Stomach smooth muscle (tissue), 2 donors: Measurements from ENCODE around the gene ADAMTS2.
A peak's percentile ranks its signal among the peaks of the same experiment; 100 is the strongest.

Experiments
- H3K27ac ChIP-seq: one replicate; pipeline ENCODE4 v1.7.0; 2013; ENCODE audit warnings: mild to moderate bottlenecking, low read length, inconsistent platforms
- H3K27me3 ChIP-seq, 2 donors: one replicate each; pipeline ENCODE4 v1.7.0; 2013; ENCODE audit warnings: low read length in 2 of 2; ENCODE audit not compliant: insufficient read depth in 2 of 2, control insufficient read depth in 1 of 2
- H3K36me3 ChIP-seq, 2 donors: one replicate each; pipeline ENCODE4 v1.7.0; 2013; ENCODE audit warnings: low read length in 2 of 2; ENCODE audit not compliant: control insufficient read depth in 2 of 2, insufficient read depth in 2 of 2
- H3K4me1 ChIP-seq: one replicate; pipeline ENCODE4 v1.7.0; 2013; ENCODE audit warnings: low read length; ENCODE audit not compliant: control insufficient read depth, insufficient read depth
- H3K4me3 ChIP-seq, 2 donors: one replicate each; pipeline ENCODE4 v1.7.0; 2013; ENCODE audit warnings: low read length in 2 of 2
- H3K9ac ChIP-seq, 2 donors: one replicate each; pipeline ENCODE4 v1.7.0; 2013; ENCODE audit warnings: low read length in 2 of 2, mild to moderate bottlenecking in 1 of 2
- H3K9me3 ChIP-seq, 2 donors: one replicate each; pipeline ENCODE4 v1.7.0; 2013; ENCODE audit warnings: low read length in 2 of 2; ENCODE audit not compliant: control insufficient read depth in 2 of 2
- donor health status: healthy.
- donor health status: Pancreatic carcinoma.

The ADAMTS2 gene

DNA sequence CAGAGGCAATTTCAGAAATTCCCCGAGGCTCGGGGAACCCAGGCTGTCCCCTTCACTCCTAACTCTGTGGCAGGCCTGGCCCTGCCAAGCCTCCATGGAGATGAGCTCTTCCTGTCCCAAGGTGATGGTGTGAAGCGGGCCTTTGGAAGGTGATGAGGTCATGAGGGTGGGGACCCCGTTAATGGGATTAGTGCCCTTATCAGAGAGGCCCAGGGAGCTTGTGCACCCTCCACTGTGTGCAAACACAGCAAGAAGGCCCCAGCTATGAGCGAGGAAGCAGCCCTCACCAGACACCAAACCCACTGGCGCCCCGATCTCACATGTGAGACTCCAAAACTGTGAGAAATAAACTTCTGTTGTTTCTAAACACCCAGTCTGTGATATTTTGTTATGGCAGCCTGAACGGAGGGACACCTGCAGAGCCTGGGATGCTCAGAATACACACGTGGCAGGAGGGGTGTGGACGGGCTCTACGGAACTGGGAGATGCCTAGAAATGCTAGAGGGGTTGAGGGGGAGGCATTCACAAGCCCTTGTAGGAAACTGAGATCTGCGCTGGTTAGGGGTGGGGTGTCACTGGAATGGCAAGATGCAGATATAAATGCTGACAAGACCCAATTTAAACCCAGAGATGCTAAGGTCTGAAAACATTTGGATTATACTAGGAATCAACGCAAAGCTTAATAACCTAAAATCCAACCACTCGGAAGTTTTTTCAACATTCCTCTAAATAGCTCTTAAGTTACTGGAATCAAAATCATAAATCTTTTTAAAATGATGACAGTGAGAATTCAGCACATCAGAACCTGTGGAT lies 46.9 kb downstream of the ADAMTS2 start:
- H3K36me3 ChIP-seq, result no peaks in the 10 kb centered on the region
- no peak overlapping the region for H3K27ac ChIP-seq
- H3K4me1 ChIP-seq, result peaks cover 16% of the 10 kb centered on the region
- H3K4me3 ChIP-seq, result no peak overlapping the region
- no peaks in the 10 kb centered on the region for H3K27me3 ChIP-seq
- H3K9ac ChIP-seq, result no peak overlapping the region
- H3K9me3 ChIP-seq, result no peaks in the 10 kb centered on the region

DNA sequence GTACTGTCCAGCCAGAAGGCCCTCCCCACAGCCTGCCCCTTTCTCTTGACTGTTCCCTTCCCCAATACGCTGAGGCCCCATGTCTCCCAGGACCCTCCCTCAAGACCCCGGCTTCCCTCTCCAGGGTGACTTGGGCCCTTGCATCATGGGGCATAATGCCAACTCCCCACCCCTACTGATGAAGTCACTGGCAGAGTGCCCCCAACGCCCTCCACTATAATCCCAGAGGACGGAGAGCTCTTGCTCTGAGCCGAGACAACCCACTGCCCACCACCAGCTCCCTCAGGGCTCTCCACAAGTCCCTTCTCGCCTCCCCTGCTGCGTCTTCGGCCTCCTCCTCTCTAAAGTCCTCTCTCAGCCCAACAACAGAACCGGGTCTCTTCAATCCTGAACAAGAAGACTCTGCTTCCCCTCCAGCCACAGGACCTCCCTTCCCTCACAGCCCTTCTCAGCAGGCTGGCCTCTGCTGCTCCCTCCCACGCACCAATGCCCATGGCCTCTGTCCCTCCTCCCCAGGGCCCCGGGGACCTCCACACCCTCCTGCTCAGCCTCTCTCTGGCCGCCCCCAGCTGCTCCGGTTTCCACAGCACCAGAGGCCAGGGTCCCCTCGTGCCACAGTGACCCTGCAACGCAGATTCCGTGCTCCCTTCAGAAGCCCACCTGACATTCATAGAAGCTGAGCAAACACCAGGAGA lies 47.6 kb downstream of the ADAMTS2 start:
- Histone ChIP-seq H3K4me3 (no peak overlapping the region), H3K9ac (no peak overlapping the region)

DNA sequence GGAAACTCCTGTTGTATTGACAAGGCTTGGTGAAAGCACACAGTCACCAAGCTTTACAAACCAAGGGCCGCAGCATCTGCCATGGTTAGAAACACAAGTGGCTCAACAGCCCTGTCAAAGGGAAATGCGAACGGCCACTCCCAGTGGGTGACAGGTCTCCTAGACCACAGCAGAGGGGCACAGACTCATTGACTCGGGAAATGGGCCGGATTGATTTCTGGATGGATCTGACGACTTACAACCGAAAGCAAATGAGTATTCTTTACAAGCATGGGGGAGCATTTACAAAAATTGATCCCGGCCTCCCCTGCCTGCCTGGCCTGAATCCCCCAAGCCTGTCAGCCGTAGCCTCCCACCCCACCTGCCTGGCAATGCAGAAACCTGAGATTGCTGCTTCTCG lies 48.2 kb downstream of the ADAMTS2 start:
- H3K9ac ChIP-seq, result no peak overlapping the region
- H3K27ac ChIP-seq, result no peak overlapping the region
- peaks cover 16% of the 10 kb centered on the region for H3K4me1 ChIP-seq
- no peaks in the 10 kb centered on the region for H3K36me3 ChIP-seq
- no peaks in the 10 kb centered on the region for H3K27me3 ChIP-seq
- no peak overlapping the region for H3K4me3 ChIP-seq
- H3K9me3 ChIP-seq, result no peaks in the 10 kb centered on the region

More for the DNA sequence above, 47.6 kb downstream of the ADAMTS2 start:
- H3K9me3 ChIP-seq, result no peaks in the 10 kb centered on the region
- H3K36me3 ChIP-seq, result no peaks in the 10 kb centered on the region
- no peak overlapping the region for H3K27ac ChIP-seq
- peaks cover 16% of the 10 kb centered on the region for H3K4me1 ChIP-seq
- H3K27me3 ChIP-seq, result no peaks in the 10 kb centered on the region

DNA sequence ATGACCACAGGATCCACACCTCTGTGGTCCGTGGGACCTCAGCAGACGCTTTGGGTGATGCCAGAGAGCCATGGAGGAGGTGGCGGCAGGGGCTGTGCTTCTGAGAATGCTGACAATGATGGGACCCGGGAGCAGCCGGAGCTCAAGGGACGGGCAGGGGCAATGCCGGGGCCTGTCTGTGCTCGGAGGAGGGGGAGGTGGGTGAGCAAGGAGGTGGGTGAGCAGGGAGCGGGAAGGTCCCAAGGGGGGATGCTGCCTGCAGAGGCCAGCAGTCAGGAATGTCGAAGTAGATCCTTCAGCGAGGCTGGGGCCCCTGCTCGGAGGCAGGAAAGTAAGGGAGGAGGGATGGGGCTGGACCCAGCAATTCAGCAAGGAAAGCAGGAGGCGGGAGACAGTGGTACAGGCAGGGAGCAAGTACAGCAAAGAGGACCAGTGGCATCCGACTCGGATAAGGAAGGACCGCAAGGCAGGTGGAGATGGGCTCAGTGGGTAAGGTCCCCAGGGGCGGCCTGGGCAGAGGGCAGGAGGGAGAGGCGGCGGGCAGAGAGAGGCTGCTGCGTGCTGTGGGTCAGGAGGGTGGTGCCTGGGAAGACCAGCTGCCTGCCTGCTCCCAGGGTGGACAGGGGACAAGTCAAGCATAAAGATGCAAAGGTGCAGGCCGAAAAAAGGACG lies 49.0 kb downstream of the ADAMTS2 start:
- Histone ChIP-seq H3K9me3 (no peaks in the 10 kb centered on the region), H3K4me1 (peaks cover 16% of the 10 kb centered on the region), H3K27me3 (no peaks in the 10 kb centered on the region), H3K9ac (no peak overlapping the region), H3K4me3 (no peak overlapping the region), H3K36me3 (no peaks in the 10 kb centered on the region), H3K27ac (no peak overlapping the region)

DNA sequence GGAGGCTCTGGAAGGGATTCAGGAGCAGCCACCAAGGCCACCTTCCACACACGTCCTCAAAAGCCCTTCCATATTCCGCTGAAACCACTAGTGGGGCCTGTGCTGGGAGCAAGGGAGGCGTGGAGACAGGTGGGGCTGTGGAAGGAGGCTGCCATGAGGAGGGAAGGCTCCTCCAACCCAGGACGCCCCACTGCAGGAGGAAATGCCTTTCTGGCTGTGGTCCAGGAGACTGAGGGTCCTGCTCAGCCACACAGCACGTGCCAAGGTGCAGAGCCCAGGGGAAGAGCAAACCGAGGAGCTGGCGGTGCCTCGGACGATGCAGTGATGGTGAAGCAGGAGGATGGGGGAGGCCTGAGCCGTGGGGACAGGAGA lies 49.5 kb downstream of the ADAMTS2 start:
- no peaks in the 10 kb centered on the region for H3K27me3 ChIP-seq
- no peak overlapping the region for H3K9ac ChIP-seq
- no peaks in the 10 kb centered on the region for H3K36me3 ChIP-seq
- no peak overlapping the region for H3K4me3 ChIP-seq
- no peaks in the 10 kb centered on the region for H3K9me3 ChIP-seq
- H3K27ac ChIP-seq, result peak overlapping the region; percentile 69
- H3K4me1 ChIP-seq, result peaks cover 16% of the 10 kb centered on the region

DNA sequence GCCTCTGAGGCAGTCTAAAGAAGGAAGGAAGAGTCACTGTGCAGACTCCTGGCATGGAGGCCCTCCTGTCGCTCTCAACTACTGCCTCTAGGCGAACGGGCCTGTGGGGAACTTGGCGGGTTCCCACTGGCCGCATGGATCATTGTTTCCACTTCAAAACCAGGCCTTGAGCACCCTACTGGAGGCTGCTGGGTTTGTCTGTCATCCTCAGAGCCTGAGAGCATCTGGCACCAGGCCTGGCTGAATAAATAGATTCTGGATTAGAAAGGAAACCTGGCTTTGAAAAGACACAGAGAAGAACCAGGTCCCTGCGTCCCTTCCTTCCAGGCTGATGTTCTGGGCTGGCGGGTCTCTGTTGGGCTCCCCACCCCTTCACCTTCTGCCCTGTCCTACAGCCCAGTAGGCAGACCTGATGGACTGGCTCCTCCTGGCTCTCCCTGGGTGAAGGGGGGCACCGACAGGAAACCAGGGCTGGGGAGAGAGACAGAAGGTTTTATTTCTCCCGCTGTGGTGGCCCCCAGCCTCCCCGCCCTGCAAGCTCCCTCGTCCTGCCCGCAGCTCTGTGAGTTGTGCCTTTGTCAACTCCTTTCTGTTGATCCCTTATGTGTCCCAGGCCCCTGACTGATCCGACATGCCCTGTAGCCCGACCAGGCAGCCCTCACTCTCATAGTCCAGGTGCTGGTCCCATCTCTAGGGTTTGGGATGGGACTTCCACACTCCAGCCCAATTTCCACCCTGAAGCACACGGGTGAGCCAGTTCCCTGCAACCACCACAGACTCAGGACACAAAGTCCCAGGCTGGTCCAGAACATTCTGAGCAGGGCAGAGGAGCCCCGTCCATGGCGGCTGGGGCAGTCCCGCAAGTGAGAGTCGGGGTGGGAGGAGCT lies 50.1 kb downstream of the ADAMTS2 start:
- peaks cover 14% of the 10 kb centered on the region for H3K4me1 ChIP-seq
- no peaks in the 10 kb centered on the region for H3K9me3 ChIP-seq
- H3K27ac ChIP-seq, result peak overlapping the region; percentile 69
- no peak overlapping the region for H3K4me3 ChIP-seq
- no peaks in the 10 kb centered on the region for H3K36me3 ChIP-seq
- no peaks in the 10 kb centered on the region for H3K27me3 ChIP-seq
- H3K9ac ChIP-seq, result no peak overlapping the region

DNA sequence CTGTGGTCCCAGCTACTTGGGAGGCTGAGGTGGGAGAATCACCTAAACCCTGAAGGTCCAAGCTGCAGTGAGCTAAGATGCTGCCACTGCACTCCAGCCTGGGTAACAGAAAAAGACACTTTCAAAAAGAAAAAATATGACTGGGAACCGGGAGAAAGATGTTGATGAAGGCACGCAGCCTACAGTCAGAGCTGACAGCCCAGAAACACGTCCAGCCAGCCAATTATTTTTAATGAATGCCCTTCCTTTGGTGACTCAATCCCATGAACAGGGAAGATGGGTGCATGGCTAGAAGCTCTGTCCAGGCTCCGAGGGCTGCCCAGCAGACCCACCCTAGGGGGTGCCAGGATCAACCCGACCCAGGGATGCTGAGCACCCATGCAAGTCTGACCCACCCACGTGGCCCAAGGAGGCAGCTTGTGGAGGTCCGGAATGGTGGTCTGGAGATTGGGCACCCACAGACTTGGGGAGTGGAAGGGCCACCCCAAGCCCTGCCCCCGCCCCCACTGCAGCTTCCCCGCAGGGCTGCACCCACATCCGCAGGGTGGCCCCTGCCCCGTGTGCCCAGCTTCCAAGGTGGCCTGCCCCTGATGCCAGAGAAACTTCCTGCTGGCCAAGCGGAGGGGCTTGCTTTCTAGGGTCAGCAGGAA lies 51.0 kb downstream of the ADAMTS2 start:
- H3K4me3 ChIP-seq, result no peak overlapping the region
- no peaks in the 10 kb centered on the region for H3K36me3 ChIP-seq
- no peaks in the 10 kb centered on the region for H3K27me3 ChIP-seq
- H3K4me1 ChIP-seq, result peaks cover 14% of the 10 kb centered on the region
- peak overlapping the region; percentile 69 for H3K27ac ChIP-seq
- H3K9ac ChIP-seq, result no peak overlapping the region
- H3K9me3 ChIP-seq, result no peaks in the 10 kb centered on the region

DNA sequence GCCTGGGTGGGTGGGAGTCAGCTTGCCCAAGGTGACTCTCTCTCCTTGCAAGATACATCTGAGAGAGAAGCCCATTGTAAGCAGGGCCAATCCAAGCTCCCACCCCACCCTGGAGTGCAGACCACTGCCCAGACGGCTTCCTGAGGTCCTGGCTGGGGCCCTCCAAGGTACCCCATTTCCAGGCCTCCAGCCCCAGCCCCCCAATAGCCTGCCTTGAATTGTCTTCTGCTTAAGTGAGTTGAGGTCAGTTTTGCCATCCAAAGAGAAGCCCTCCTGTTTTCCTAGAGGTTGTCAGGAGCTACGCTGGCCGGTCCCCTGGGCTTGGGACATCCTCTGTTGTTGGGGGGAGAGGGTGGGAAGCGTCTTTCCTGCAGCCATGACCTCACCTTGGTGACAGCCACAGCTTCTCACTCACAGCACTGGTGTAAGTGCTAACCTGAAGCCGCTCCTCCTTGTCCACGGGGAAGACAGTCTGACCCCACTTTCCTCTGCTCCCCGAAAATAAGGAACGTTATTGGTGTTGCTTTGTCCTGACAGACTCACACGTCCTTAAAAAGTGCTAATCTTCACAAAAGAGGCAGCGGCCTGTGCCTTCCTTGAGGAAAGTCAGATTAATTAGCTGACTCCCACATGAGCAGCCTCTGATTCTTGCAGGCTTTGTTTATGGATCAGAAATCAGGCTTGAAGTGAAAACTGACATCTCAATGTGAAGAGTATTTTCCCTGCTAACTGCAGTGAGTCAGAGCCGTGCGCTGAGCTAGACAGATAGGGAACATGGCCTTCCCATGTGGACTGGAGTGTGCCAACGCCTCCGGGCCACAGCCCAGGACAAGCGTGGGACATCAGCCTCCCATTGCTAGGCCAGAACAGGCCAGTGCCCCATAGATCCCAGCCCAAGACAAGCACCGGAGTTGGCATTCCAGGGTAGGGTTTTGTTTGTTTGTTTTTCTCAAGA lies 52.3 kb downstream of the ADAMTS2 start:
- H3K9ac ChIP-seq, result no peak overlapping the region
- H3K27ac ChIP-seq, result no peak overlapping the region
- no peaks in the 10 kb centered on the region for H3K36me3 ChIP-seq
- H3K4me3 ChIP-seq, result no peak overlapping the region
- H3K9me3 ChIP-seq, result no peaks in the 10 kb centered on the region
- H3K27me3 ChIP-seq, result no peaks in the 10 kb centered on the region
- peaks cover 21% of the 10 kb centered on the region for H3K4me1 ChIP-seq

DNA sequence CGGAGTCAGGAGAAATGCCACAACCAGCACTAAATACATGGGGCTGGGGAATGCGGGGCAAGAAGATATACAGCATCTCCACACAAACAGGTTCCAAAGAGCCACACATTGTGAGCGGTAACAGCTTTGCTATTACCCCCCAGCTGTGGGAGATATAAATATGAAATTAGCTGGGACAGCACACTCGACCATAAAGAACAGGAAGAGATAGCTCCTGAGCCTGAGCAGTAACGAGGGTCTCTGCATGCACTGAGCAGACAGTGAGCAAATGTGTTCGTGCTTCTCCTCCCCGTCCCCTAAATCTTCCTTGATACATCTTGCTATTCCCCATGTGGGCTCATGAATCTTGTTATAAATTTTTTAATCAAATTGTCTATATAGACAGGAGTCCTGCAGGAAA lies 53.1 kb downstream of the ADAMTS2 start:
- H3K36me3 ChIP-seq, result no peaks in the 10 kb centered on the region
- no peaks in the 10 kb centered on the region for H3K27me3 ChIP-seq
- H3K9me3 ChIP-seq, result no peaks in the 10 kb centered on the region
- H3K27ac ChIP-seq, result no peak overlapping the region
- H3K4me1 ChIP-seq, result peaks cover 28% of the 10 kb centered on the region
- H3K9ac ChIP-seq, result no peak overlapping the region
- no peak overlapping the region for H3K4me3 ChIP-seq
